GM23248 (cell line): ENCODE measurements around the gene ADSS1.

Experiments
- EZH2 ChIP-seq: fragments of 200-600 bp; sonication (generic); IDR thresholded peaks from 2 replicates; pipeline ENCODE4 v1.6.1; 2018; ENCODE audit warnings: antibody characterized with exemption, mild to moderate bottlenecking; ENCODE audit not compliant: insufficient read depth, poor library complexity, severe bottlenecking
- EZH2phosphoT487 ChIP-seq: fragments of 200-600 bp; sonication (generic); IDR thresholded peaks from 2 replicates; pipeline ENCODE4 v1.6.1; 2018; ENCODE audit warnings: antibody characterized with exemption, moderate library complexity, mild to moderate bottlenecking, low read depth; ENCODE audit not compliant: insufficient read depth

DNA sequence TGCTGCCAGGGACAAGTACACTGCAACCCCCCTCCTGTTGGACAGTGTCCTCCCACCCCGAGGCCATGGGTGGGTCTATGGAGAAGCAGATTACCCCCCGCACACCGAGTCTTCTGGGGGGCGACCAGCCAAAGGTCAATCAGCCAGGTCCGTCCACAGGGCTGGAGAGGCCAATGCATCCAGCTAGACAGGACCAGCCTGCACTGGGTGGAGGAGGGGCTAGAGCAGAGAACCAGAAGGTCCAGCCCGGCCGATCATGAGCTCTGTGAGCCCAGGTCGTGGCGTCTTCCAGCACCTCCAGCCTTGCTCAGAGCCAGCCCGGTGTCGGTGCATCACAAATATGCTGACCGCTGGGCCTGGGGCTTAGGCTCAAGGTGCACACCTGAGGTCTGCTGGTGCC lies 8.2 kb upstream of the ADSS1 start:
- TF ChIP-seq EZH2 (no peak), EZH2phosphoT487 (no peak)
